OCI-LY3 (cell line): ENCODE measurements around the gene F8.
"Not testable (repeated sequence)": the region's sequence is repeated elsewhere in the genome, so short reads cannot be mapped to it uniquely, and the experiment has no call there.

Source experiments
- EZH2phosphoT487 ChIP-seq: fragments of 200-600 bp; shearing (Covaris generic); IDR thresholded peaks from 2 replicates; pipeline ENCODE4 v1.6.1; 2018; ENCODE audit warnings: antibody characterized with exemption, mixed run types, low read depth
- TF ChIP-seq, protein P1 (sequence below): fragments of 200-600, 300-600 bp; sonication (generic); IDR thresholded peaks from 2 replicates; pipeline ENCODE4 v1.5.1; 2014; ENCODE audit warnings: antibody characterized with exemption, low read length, low read depth

DNA sequence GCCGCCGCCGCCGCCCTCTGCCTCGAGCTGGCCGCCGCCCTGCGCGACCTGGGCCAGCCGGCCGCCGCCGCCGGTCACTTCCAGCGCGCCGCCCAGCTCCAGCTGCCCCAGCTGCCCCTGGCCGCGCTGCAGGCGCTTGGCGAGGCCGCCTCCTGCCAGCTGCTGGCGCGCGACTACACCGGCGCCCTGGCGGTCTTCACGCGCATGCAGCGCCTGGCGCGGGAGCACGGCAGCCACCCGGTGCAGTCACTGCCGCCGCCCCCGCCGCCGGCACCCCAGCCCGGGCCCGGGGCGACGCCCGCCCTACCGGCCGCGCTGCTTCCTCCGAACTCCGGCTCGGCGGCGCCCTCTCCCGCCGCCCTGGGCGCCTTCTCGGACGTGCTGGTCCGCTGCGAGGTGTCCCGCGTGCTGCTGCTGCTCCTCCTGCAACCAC is 135.7 kb downstream of the F8 start:
- TF ChIP-seq, protein P1, sequence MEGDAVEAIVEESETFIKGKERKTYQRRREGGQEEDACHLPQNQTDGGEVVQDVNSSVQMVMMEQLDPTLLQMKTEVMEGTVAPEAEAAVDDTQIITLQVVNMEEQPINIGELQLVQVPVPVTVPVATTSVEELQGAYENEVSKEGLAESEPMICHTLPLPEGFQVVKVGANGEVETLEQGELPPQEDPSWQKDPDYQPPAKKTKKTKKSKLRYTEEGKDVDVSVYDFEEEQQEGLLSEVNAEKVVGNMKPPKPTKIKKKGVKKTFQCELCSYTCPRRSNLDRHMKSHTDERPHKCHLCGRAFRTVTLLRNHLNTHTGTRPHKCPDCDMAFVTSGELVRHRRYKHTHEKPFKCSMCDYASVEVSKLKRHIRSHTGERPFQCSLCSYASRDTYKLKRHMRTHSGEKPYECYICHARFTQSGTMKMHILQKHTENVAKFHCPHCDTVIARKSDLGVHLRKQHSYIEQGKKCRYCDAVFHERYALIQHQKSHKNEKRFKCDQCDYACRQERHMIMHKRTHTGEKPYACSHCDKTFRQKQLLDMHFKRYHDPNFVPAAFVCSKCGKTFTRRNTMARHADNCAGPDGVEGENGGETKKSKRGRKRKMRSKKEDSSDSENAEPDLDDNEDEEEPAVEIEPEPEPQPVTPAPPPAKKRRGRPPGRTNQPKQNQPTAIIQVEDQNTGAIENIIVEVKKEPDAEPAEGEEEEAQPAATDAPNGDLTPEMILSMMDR = not testable (repeated sequence)
- not testable (repeated sequence) for TF ChIP-seq EZH2phosphoT487
